HEK293T (cell line): ENCODE measurements around the gene POLR3E.

Experiments
- BHLHE40 ChIP-seq: fragments of 450-650 bp; IDR thresholded peaks from 2 replicates; pipeline ENCODE4 v1.6.1; 2016; ENCODE audit warnings: mild to moderate bottlenecking, moderate library complexity, borderline replicate concordance
- ELF4 ChIP-seq: fragments of 450-650 bp; IDR thresholded peaks from 2 replicates; pipeline ENCODE4 v1.6.1; 2017; ENCODE audit warnings: antibody characterized with exemption
- FOXA1 ChIP-seq: fragments of 450-650 bp; IDR thresholded peaks from 2 replicates; pipeline ENCODE4 v1.6.1; 2016; ENCODE audit warnings: mild to moderate bottlenecking
- FOXK2 ChIP-seq: fragments of 450-650 bp; IDR thresholded peaks from 2 replicates; pipeline ENCODE4 v1.6.1; 2016; ENCODE audit warnings: mild to moderate bottlenecking
- FOXM1 ChIP-seq: fragments of 450-650 bp; IDR thresholded peaks from 2 replicates; pipeline ENCODE4 v1.6.1; 2017; ENCODE audit warnings: mild to moderate bottlenecking, borderline replicate concordance
- HDGF ChIP-seq: fragments of 450-650 bp; IDR thresholded peaks from 2 replicates; pipeline ENCODE4 v1.6.1; 2017; ENCODE audit warnings: antibody characterized with exemption, borderline replicate concordance
- LEF1 ChIP-seq: fragments of 450-650 bp; IDR thresholded peaks from 2 replicates; pipeline ENCODE4 v1.6.1; 2017; ENCODE audit warnings: mild to moderate bottlenecking, borderline replicate concordance
- NFRKB ChIP-seq: fragments of 450-650 bp; IDR thresholded peaks from 2 replicates; pipeline ENCODE4 v1.6.1; 2016; ENCODE audit warnings: mild to moderate bottlenecking, moderate library complexity
- SP1 ChIP-seq: fragments of 450-650 bp; IDR thresholded peaks from 2 replicates; pipeline ENCODE4 v1.6.1; 2017

DNA sequence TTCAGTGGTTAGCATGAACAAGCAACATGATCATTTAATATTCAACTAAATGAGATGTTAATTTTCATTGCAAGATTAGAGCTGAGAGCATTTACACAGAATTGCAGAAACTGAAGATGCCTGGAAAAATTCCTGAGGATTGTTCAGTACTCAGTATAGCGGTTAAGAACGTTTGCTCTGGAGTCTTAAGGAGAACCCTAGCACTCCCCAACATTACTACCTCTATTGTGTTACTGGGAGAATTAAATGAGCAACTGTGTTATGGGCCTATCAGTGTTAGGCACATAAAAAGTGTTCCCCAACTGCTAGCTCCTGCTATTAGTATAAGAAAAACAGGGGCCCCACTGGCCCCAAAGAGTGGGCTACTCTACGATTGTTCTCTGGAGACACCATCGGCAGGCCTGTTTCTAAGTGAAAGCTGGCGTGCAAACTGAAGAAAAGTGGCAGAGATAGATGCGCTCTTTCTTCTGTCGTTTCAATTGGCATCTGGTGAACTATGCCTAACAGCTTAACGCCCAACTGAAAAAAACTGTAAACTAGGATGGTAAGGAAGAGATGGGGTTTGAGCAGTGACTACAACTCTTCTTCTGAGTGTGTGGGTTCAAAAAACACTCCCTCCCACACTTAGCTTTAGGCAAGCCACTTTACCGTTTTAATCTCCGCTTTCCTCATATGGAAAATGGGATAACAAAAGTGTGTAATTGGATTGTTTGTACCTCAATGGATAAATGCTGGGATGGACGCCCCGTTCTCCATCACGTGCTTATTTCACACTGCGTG, 75.9 kb downstream of the POLR3E start:
- TF ChIP-seq LEF1 (no peak), SP1 (no peak), BHLHE40 (no peak), ELF4 (no peak), FOXM1 (no peak), NFRKB (no peak), FOXK2 (no peak), HDGF (no peak), FOXA1 (no peak)
